A172 (cell line): ENCODE measurements around the gene GNG12. TPM values are rescaled to one million over a fixed set of nuclear protein-coding genes. Genes with fewer than 3 reads are reported as not detected.
A peak's percentile ranks its signal among the peaks of the same experiment; 100 is the strongest.

Experiments
- DNase-seq: peaks from one replicate; pipeline ENCODE4 v3.0.0-alpha.2; 2015; ENCODE audit warnings: low spot score
- total RNA-seq: library from RNA; depleted of rRNA; stranded (reverse); fragments of >200 nt; shearing (Covaris generic); gene quantifications from 2 replicates; pipeline ENCODE4 v1.2.3, GENCODE V29; 2014; rRNA removed

Gene GNG12
- 189 and 195 TPM in 2 replicates for total RNA-seq

DNA sequence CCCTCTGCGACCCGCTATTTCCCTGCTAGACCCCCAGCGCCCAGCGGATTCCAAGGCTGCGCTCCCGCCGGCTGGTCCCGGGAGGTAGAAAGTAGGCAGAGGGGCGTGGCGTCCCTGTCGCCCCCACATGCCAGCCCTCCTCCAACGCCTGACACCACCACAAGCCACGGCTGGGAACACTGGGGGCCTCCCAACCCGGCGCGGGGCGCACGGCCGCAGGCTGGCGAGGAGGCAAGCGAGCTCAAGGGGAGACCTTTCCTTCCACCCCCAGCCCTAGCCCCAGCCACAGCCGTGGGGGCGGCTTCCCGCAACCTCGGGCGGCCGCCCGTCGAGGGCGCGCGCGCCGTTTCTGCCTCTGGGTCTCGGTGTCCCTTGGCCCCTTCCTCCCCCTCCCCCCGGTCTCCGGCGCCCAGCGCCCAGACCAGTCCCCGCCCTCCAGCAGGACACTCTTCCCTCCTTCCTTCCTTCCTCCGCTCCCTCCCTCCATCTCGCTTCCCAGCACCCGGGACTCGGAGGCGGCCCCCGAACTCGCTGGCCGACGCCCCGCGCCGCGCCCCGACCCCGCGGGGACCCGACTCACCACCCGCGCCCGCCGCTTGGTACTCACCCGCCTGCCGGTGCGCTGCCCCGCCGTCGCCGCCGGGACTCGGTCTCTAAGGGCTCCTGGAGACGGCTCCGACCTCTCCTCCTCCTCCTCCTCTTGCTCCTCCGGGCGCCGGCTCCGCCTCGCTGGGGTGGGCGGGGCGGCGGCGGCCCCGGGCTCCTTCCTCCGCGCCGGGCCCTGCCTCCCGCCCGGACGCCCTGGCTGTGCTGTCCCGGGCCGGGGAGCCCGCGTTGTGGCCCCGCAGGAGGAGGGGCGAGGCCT is at the start of gene GNG12:
Gene GNG12, minus strand, starts transcription at position 731 of the 865 bp plus-strand sequence. CDS start 125,781 bp downstream, outside the sequence.
- DNase-seq = peak; percentile 71

DNA sequence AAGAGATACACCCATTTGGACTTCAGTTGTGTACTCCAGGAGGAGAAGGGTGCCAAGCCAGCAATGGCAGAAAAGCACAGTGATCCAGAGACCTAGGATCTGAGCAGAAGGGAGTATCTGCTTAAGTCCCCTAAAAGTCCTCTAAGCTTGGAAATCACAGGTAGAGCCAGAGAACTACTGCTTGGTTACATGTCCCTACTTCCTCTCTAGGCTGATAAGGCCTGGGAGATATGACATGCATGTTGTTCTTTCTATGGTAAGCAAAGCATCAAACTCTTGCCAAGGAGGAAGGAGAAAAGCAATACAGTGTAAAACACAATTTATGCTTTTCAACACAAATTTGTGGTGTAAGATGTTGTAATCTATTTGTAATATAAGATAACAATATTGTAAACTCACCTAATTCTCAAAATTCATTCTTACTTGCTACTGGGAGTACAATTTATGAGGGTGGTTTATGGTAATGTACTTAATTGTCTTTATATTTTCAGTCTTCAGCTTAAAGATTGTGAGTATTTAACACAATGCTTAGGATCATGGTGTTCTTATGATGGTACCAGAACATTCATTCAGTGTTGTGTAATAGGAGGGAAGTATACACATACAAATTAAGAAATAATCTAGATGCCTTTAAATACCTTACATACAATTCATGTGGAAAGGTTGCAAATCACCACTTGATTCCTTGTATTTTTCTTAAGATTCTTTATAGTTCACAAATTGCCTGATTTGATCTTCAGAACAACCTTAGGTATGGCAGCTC is 49.1 kb upstream of the GNG12 start:
- no peak for DNase-seq

DNA sequence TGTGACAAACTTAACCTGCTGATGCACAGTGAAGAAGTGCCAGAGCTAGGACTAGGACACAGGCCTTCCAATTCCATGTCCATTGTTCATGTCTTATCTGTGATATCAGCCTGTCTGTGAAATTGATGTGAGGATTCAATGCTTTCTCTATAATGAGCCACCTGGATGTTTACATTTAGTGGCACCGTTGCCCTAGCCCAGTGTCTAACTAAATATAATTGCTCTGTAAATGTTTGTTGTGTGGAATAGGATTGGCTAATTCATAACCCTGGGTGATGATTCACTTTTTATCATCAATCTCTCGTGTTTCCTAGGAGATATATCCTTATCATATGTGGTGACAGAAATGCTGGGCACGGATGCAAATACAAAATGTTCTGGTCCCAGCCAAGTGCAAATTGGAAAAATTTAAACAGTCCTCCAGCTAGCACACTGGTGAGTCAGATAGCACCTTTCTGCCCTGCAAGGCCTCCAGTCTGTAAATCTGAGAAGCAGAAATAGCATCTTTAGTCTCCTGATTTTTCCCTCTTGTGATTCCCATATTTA is 46.9 kb upstream of the GNG12 start:
- peak; percentile 95 for DNase-seq

DNA sequence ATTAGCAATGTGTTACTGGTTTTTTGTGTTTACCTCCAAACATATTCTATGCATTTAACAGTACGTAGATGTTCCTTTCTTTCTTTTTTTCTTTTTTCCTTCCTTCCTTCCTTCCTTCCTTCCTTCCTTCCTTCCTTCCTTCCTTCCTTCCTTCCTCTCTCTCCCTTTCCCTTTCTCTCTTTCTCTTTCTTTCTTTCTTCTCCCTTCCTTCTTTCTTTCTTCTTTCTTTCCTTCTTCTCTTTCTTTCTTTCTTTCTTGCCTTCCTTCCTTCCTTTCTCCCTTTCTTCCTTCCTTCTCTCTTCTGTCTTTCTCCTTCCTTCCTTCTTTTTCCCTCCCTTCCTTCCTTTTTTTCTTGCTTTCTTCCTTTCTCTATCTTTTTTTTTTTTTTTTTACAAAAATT is 46.2 kb upstream of the GNG12 start:
- DNase-seq = no peak

DNA sequence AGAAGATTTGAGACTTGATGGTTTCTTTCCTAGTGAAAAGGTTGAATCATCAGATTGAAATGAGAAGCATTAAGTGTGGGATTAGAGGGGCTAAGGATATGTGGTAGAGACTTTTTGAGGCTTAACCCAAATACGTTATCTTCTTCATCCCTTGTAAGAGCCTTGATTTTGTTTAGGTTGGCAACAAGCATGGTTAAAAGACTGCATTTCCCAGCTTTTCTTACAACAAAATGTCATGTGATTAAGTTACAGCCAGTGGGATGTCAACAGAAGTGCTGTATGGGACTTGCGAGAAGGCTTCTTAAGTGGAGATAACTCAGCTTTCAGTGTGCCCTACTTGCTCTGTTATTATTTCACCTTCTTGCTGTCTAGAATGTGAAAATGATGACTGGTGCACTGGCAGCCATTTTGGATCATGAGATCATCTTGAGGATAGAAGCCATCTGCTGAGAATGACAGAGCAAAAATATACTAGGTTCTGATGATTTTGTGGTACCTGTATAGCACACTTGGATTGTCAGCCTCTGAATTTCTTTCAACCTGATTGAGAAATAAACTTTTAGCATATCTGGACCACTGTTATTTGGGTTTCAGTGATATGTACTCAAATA is 41.3 kb upstream of the GNG12 start:
- DNase-seq = no peak

DNA sequence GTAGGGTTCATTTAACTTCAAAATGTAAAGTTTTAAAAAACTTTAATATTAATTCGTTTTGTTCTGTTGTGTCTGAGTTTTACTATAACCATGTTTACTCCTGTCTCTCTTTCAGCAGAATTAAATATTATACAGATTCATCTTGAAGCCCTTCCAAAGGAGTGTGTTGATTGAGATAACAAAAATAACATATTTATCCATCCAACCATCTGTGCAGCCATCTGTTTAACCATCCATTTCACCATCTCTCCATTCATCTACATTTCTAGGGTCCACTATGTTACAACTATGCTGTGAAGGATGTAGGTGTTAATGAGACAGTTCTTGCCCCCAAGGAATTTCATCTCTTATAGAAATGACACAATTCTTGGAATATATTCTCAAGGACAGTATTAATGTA is 36.0 kb upstream of the GNG12 start:
- DNase-seq = no peak

DNA sequence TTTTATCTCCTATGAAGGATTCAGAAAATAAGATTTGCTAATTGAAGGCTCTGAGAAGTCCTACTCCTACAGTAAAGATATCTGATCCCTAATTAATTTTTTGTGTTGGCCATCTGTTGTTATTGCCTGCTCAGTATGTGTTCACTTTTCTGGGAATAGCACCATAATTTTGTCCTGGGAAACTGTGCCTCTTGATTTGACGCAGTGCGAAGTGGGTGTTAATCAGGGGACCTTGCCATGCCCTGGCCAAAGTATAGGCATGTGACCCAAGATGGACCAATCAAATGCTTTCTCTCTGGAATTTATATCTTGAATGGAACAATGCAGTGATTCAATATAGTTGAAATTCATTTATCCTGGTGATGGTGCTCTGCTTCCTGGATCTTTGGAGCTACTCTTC is 30.4 kb upstream of the GNG12 start:
- DNase-seq = no peak

DNA sequence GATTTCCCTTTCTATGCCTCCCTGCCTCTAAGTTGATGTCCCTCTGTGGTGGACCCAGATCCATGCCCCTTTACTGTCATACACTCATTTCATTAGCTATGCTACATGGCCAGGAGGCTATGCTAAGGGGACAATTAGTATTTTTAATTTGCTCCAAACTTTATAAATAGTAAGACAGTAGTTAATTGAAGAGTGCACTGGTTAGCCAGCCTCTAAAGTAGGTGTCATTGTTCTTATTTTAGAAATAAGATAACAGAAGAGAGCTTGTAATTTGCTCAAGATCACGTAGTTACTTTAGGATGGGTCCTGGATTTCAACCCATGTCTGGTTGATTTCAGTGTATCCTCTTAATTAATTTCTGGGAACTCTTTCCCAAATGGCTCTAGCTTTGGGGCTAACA is 29.4 kb upstream of the GNG12 start:
- no peak for DNase-seq

DNA sequence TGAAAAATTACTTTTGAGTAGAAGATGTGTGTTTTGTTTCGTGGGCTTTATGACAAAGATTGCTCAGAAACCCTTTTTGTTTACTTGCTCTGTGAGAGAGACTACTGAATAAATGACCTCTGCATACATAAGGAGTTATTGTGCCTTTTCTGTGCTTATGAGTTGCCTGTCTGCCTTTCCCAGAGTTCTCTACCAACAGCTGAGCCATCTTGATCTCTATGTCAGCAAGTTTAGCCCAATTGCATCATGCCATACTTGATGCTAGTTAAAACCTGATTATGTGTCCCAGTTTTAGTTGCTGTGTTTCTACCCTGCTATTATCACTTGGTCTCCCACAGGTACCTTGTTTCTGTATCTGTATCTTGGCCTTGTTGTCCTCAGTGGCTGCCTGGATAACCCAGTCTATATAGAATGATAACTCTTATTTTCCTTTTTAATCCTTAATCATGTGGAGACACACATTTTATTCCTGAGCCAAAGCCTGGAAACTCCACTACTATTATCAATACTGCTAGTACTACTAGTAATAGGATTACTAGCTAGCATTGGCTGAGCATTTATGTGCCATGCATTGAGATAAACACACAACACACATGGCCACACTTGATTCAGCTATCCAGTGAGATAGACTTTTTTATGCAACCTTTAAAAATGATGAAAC is 28.7 kb upstream of the GNG12 start:
- no peak for DNase-seq

DNA sequence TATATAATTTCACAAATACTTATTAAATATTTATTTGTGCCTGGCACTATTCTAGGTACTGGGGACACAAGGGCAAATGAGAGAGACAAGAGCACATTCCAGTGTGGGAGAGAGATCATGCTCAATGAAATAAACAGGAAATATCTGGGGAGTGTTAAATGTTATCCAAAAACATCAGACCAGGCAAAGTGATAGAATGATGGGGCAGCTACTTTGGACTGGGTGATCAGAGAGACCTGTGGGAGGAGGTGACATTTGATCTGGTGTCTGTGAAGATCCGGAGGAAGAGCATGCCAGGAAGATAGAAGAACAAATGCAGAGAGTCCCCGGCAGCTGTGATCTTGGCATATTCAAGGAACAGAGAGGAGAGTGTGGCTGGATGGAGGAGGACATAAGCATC is 27.5 kb upstream of the GNG12 start:
- no peak for DNase-seq

DNA sequence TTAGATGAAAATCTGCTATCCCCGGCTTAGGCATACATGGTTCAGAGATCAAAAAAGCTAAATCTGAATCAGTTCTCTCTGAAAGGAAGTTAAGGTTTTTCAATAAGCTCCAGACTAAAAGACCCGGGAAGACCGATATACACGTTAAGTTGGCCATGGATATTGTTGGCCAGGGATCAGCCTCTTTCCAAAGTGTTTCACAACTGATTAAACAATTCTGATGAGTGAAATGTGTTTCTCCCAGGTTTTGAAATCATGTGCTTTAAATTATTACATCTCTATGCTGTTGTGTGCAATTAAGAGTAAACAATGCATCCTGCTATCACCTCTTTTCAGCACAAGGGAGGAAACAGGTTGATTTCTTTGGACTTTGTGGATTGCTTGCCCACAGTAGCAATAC is 23.7 kb upstream of the GNG12 start:
- no peak for DNase-seq

DNA sequence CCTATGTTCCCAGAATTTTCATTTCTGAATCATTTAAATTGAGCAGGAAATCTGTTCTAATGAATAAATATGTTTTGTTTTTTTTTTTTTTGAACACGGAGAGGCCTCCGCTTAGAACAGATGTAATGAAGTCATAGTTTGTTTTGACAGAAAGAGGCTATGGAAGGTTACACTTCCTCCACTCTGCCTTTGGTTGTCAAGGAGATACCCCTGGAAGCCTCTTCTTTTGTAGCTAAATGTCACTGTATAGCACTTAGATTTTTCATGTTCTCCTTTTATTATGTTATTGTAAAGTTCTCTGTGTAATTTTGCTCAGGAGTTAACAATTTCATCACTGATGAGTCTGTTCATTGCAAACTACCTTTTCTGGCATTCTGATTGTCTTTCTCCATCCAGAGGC is 22.7 kb upstream of the GNG12 start:
- DNase-seq = no peak

DNA sequence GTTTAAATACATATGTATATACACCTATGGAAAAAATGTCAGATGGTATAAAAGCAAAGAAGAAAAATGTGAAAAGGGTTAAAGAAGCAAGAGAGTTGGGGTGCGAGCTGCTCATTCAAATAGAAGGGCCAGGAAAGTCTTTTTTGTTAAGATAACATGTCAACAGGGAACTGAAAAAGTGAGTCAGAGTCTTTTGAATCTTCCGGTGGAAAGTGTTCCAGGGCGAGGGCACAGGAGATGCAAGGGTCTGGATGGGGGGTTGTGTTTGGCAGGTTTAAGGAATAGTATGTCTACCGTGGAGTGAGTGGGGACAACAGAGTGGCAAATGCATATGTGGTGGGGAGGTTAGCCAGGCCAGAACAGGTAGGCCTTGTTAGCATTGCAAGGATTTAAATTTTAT is 22.2 kb upstream of the GNG12 start:
- DNase-seq = no peak

DNA sequence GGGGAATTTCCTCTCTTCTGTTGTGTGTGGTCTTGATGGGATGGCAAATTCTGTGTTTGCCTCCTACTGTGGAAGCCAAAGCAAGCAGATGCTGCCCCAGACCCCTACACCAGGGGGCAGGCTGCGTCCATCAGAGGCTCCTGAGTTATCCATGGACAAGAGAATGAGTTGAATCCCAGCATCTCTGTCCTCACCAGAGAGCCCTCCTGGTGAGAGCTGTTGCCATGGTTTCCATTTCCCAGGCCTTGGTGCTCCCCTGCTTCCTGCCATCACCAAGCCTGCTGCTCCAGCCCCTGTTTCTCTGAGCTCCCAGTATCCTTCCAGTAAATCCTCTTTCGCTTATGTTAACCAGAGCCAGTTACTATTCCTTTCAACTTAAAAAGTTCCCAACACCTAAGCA is 20.4 kb upstream of the GNG12 start:
- DNase-seq = peak; percentile 93

DNA sequence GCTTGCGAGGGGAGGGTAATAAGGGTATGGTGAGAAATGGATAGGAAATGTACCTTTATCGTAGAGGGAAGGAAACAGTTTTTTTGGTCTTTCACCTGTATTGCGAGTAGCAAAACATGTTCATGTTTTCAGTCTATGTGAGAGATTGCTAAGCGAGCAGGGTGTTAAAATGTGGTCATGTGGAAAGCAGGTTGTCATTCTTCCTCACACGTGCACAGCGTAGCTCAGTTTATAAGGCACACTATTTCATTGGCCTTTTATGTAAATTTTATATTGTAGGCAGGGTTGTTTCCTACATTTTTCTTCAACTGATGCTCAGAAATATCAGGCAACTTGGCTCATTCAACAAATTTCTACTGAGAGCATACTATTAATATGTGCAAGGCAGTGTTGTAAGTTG is 18.5 kb upstream of the GNG12 start:
- DNase-seq = no peak

DNA sequence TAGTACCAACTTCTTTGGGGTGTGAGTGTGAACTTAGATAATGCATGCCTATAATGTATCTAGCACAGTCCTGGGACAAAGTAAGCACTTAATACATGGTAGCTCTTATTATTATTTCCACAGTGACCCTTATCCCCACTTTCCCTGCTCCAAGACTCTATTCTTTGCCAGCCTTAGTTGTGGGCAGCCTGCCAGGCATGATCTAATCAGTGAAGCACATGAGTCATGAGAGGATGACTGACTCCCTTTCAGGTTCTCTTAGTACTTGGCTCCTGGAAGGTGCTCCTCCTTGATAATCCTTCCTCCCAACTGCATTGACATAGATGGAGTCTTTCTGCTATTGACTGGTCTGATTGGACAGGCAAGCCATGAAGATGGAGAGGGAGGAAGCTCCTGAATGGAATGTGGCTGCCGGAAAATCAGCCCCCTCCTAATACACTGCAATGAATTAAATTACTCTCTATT is 17.4 kb upstream of the GNG12 start:
- peak; percentile 93 for DNase-seq

DNA sequence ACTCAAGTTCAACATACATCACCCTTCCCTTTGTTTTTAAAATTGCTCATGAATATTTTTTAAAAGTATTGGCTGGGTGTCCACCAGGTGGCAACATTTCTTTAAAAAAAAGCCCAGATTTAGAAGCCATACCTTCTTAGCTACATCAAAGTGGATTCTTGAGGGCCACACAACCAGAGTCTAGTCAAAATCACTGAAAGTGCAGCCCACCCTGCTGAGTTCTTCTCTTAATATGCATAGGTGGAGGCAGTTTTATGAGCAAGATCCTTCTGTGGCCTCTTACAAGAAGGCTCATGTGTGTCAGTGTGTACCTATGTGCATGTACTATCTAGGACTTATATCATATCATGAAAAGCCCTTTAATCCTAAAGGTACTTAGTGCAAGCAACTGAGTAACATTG is 16.9 kb upstream of the GNG12 start:
- peak; percentile 66 for DNase-seq

DNA sequence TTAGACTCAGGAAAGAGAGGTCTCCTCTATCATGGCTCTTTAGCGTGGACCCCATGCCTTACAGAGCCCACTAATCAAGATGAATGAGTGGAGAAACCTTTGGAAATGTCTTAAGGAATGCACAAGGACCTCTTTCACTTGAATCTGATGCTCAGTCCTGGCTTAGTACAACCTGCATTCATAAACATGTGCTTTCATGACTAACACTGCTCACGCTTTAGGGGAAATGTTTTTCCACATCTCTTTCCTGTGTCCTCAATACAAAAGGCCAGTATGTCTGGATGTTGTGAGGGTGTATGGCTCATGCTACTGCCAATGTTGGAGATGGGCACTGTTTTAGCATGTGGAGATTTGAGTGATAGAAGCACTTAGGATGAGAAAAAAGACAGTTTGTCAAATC is 14.2 kb upstream of the GNG12 start:
- DNase-seq = no peak

DNA sequence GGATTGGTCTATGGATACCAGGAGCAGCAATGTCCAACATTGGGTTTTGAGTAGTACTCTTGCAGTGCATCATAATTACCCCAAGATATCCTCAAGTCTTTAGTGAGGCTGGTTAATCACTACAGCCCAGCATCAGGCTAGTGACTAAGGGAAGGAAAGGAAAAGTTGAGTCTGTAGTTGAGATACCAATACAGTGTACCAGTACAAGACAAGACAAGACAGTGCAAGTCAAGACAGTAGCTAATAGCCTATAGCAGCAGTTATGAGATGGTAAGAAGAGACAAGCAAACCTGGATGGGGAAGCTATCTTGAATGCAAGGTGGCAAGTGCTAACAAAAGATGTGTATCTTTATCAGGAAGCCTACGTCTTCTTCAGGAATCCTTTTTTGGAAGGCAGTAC is 13.3 kb upstream of the GNG12 start:
- DNase-seq = no peak

DNA sequence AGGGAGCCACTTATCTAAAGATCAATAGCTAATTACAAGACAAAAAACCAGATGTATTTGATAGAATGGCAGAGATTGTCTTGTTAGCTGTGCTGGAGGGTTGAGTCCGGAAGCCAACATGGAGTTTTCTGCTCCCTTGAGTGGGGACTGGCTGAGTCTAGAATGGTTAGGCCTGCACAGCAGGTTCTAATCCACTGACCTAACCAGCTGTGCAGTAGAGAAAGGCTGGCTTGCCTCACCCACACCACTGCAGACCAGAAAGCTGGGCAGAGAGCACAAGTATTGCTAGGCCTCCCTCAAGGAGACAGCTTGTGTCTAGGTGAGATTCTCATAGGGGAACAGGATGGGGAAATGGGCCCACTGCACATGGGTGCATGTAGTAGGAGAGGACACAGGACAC is 11.7 kb upstream of the GNG12 start:
- no peak for DNase-seq

DNA sequence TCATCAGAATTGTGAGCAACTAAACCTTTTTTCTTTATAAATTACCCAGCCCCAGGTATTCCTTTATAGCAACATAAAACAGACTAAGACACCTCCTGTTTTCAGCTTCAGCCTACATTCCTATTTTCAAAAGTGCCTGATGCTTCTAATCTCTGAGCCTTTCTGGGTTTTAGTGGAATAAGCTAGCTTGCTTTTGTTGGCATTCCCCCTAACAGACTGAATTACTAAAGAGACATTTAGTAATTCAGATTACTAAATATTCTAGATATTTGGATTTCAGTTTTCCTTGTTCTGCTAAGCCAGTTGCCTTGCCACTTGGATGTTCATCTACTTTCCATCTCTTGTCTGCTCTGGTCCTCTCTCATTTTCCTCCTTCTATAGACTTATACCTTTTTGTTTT is 10.5 kb upstream of the GNG12 start:
- DNase-seq = no peak

DNA sequence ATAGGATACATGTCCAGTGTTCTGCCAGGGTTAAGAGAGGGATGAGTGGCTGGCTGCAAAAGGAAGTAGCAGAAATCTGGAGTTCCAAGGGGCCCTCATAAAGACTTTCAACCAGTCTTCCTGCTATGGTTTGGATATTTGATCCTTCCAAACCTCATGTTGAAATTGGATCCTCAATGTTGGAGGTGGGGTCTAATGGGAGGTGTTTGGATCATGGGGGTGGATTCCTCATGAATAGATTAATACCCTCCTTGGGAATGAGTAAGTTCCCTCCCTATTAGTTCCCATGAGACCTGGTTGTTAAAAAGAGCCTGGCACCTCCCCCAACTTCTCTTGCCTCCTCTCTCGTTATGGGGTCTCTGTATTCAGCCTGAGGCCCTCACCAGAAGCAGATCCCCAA is 10.1 kb upstream of the GNG12 start:
- no peak for DNase-seq
